ENCODE results near the gene MYLK. TPM values are rescaled to one million over a fixed set of nuclear protein-coding genes. Genes with fewer than 3 reads are reported as not detected.

MYLK gene
- total and polyA plus RNA-seq, 10 of the 15 experiments (the other 5 are each of a cell fraction or from before 2014, with no cell fraction given) = 0.04 to 1.6 (median 0.42) TPM; not detected in 1

GRCh38 chr3:123841476-123842238, 42.5 kb downstream of the MYLK start:
- no peak overlapping the region for H2AFZ ChIP-seq (ENCODE audit: control insufficient read depth, low read depth, low read length)
- no peaks in the 10 kb centered on the region for H3K4me1 ChIP-seq (ENCODE audit: control insufficient read depth, insufficient read depth, low read length)
- BruUV-seq (replicated peaks) = no TSS peak
- ATAC-seq (no peak), FAIRE-seq (no peak), DNase-seq (ENCODE audit: low read depth, low spot score) (no peak)
- 0% methylated on average over 1 of the region's 1 CpG for WGBS (ENCODE audit: insufficient coverage, insufficient replicate concordance, low lambda C conversion rate, missing lambda C conversion rate)
- ChIA-PET POLR2A (no interaction called here), SMC1A (ENCODE audit: uncharacterized antibody, unreplicated experiment) (interaction anchor here (1.2 to 1.3 kb wide), 2 partner anchors 13 to 33 kb away, joined by 3 read pairs; no protein-coding TSS in a partner anchor), CTCF (no interaction called here), RAD21 (ENCODE audit: unreplicated experiment) (no interaction called here)
- no peak overlapping the region for H3K27ac ChIP-seq (ENCODE audit: control insufficient read depth, insufficient read depth)
- intact Hi-C loops (cut with micrococcal nuclease; ENCODE audit: unreplicated experiment) = no loop called here
- in situ Hi-C loops (cut with MboI) = no loop called here
- no peaks in the 10 kb centered on the region for H3K27me3 ChIP-seq (replicated peaks in 1 of 2; ENCODE audit: control insufficient read depth in 2 of 2, insufficient read depth in 2 of 2, low read length in 1 of 2)
- H3K4me2 ChIP-seq (ENCODE audit: control insufficient read depth, insufficient read depth) = no peak overlapping the region
- no peak overlapping the region for H3K9ac ChIP-seq (ENCODE audit: control insufficient read depth, insufficient read depth, low read length)
- no peaks in the 10 kb centered on the region for H3K36me3 ChIP-seq (ENCODE audit: control insufficient read depth in 2 of 2, insufficient read depth in 2 of 2, low read length in 1 of 2)
- no peaks in the 10 kb centered on the region for H3K79me2 ChIP-seq (ENCODE audit: control insufficient read depth, insufficient read depth, low read length)
- no peaks in the 10 kb centered on the region for H4K20me1 ChIP-seq (ENCODE audit: control insufficient read depth, insufficient read depth)
- H3K4me3 ChIP-seq = no peak overlapping the region
- no peaks in the 10 kb centered on the region for H3K9me3 ChIP-seq (replicated peaks; ENCODE audit: control insufficient read depth, insufficient read depth, low read length)
- TF ChIP-seq EZH2 (IDR thresholded peaks at IDR 0.05; ENCODE audit: borderline replicate concordance, control insufficient read depth, low read depth, low read length) = no peak
- TF ChIP-seq SRF (IDR thresholded peaks at IDR 0.05; ENCODE audit: low read depth in 2 of 2, low read length in 2 of 2) = no peak
- no peak for TF ChIP-seq NFYA (IDR thresholded peaks at IDR 0.05; ENCODE audit: borderline replicate concordance, low read depth, low read length)
- no peak for TF ChIP-seq ASH2L (IDR thresholded peaks at IDR 0.05; ENCODE audit: borderline replicate concordance, low read depth)
- TF ChIP-seq, protein P1, sequence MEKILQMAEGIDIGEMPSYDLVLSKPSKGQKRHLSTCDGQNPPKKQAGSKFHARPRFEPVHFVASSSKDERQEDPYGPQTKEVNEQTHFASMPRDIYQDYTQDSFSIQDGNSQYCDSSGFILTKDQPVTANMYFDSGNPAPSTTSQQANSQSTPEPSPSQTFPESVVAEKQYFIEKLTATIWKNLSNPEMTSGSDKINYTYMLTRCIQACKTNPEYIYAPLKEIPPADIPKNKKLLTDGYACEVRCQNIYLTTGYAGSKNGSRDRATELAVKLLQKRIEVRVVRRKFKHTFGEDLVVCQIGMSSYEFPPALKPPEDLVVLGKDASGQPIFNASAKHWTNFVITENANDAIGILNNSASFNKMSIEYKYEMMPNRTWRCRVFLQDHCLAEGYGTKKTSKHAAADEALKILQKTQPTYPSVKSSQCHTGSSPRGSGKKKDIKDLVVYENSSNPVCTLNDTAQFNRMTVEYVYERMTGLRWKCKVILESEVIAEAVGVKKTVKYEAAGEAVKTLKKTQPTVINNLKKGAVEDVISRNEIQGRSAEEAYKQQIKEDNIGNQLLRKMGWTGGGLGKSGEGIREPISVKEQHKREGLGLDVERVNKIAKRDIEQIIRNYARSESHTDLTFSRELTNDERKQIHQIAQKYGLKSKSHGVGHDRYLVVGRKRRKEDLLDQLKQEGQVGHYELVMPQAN (conservative IDR thresholded peaks at IDR 0.05) = no peak
- TF ChIP-seq ATF7 (IDR thresholded peaks at IDR 0.05; ENCODE audit: low read depth) = no peak
- no peak for TF ChIP-seq TARDBP (IDR thresholded peaks at IDR 0.05; ENCODE audit: borderline replicate concordance)
- no peak for TF ChIP-seq MTA3 (IDR thresholded peaks at IDR 0.05; ENCODE audit: borderline replicate concordance, low read length)
- no peak for TF ChIP-seq TCF3 (IDR thresholded peaks at IDR 0.05; ENCODE audit: borderline replicate concordance, insufficient read depth, low read depth, low read length)
- no peak for TF ChIP-seq NBN (IDR thresholded peaks at IDR 0.05)
- no peak for TF ChIP-seq BCL3 (IDR thresholded peaks at IDR 0.05; ENCODE audit: borderline replicate concordance, insufficient read depth, low read depth, low read length, poor library complexity, severe bottlenecking)
- TF ChIP-seq CHD2 (IDR thresholded peaks at IDR 0.05; ENCODE audit: borderline replicate concordance, low read depth, low read length) = no peak
- TF ChIP-seq ZBTB33 (IDR thresholded peaks at IDR 0.05) = no peak
- no peak for TF ChIP-seq FOXK2 (IDR thresholded peaks at IDR 0.05)
- no peak for TF ChIP-seq MEF2B (IDR thresholded peaks at IDR 0.05; ENCODE audit: partially characterized antibody, poor library complexity, severe bottlenecking)
